Hepatocyte (in vitro differentiated cells): Measurements from ENCODE around the gene TSPYL4. TPM values are rescaled to one million over a fixed set of nuclear protein-coding genes. Genes with fewer than 3 reads are reported as not detected.

Source experiments
- DNase-seq: peaks from one replicate; pipeline ENCODE4 v3.0.0-alpha.2; 2016; ENCODE audit warnings: low spot score
- H2AFZ ChIP-seq: fragments of 200-600 bp; sonication (generic); 2 replicates; pipeline ENCODE4 v1.6.0; 2016; ENCODE audit warnings: antibody characterized with exemption, mild to moderate bottlenecking
- H3K27ac ChIP-seq: fragments of 200-600 bp; sonication (generic); 2 replicates; pipeline ENCODE4 v1.5.1; 2016; ENCODE audit warnings: mild to moderate bottlenecking
- H3K27me3 ChIP-seq: fragments of 200-600 bp; sonication (generic); 2 replicates; pipeline ENCODE4 v1.6.1; 2016
- H3K36me3 ChIP-seq: fragments of 200-600 bp; sonication (generic); replicated peaks from 2 replicates; pipeline ENCODE4 v1.5.1; 2016; ENCODE audit warnings: low read depth; ENCODE audit not compliant: insufficient read depth
- H3K4me1 ChIP-seq: fragments of 200-600 bp; sonication (generic); 2 replicates; pipeline ENCODE4 v1.5.1; 2016; ENCODE audit warnings: mild to moderate bottlenecking, moderate library complexity; ENCODE audit not compliant: insufficient read depth
- H3K4me2 ChIP-seq: fragments of 200-600 bp; sonication (generic); 2 replicates; pipeline ENCODE4 v1.6.0; 2016
- H3K4me3 ChIP-seq: fragments of 200-600 bp; sonication (generic); 2 replicates; pipeline ENCODE4 v1.5.1; 2016; ENCODE audit warnings: mild to moderate bottlenecking
- H3K79me2 ChIP-seq: fragments of 200-600 bp; sonication (generic); 2 replicates; pipeline ENCODE4 v1.6.0; 2017; ENCODE audit warnings: mild to moderate bottlenecking
- H3K9me2 ChIP-seq: fragments of 200-600 bp; sonication (generic); replicated peaks from 2 replicates; pipeline ENCODE4 v1.6.0; 2017; ENCODE audit warnings: mild to moderate bottlenecking; ENCODE audit not compliant: insufficient read depth
- H3K9me3 ChIP-seq: fragments of 200-600 bp; sonication (generic); 2 replicates; pipeline ENCODE4 v1.5.1; 2016; ENCODE audit warnings: low read depth, mild to moderate bottlenecking
- H4K20me1 ChIP-seq: fragments of 200-600 bp; sonication (generic); 2 replicates; pipeline ENCODE4 v1.6.0; 2016; ENCODE audit warnings: mild to moderate bottlenecking; ENCODE audit not compliant: insufficient read depth, poor library complexity, severe bottlenecking
- CTCF ChIP-seq: fragments of 200-600 bp; sonication (generic); IDR thresholded peaks from 2 replicates; pipeline ENCODE4 v1.5.1; 2016; ENCODE audit warnings: antibody characterized with exemption, mild to moderate bottlenecking; ENCODE audit not compliant: poor library complexity
- EZH2 ChIP-seq: fragments of 200-600 bp; sonication (generic); IDR thresholded peaks from 2 replicates; pipeline ENCODE4 v1.6.1; 2016; ENCODE audit warnings: antibody characterized with exemption, mild to moderate bottlenecking, borderline replicate concordance
- EZH2phosphoT487 ChIP-seq: fragments of 200-600 bp; sonication (generic); IDR thresholded peaks from one replicate; pipeline ENCODE4 v1.6.1; 2018; ENCODE audit warnings: antibody characterized with exemption, mild to moderate bottlenecking, low read depth, moderate library complexity; ENCODE audit not compliant: unreplicated experiment, severe bottlenecking
- WGBS: methylation state at CpG from one replicate; pipeline ENCODE4 v1.1.6; 2016; ENCODE audit warnings: low lambda C conversion rate; ENCODE audit errors: missing lambda C conversion rate; 5-methylcytosine and 5-hydroxymethylcytosine counted together
- polyA plus RNA-seq: library from polyadenylated mRNA; unstranded; fragments of >200 nt; fragmentation: Nextera tagmentation; extraction: Ambion mirVana; gene quantifications from 2 replicates; pipeline ENCODE4 v1.2.1, GENCODE V29; 2016
- total RNA-seq: library from RNA; depleted of rRNA; stranded (reverse); fragments of >200 nt; gene quantifications from 2 replicates; pipeline ENCODE4 v1.2.3, GENCODE V29; 2014

TSPYL4 gene
- total and polyA plus RNA-seq, 2 experiments from 2014 or later: 11.9 to 25.3 TPM

- Histone ChIP-seq H3K4me2 (no peak overlapping the region), H3K4me3 (no peak overlapping the region), H3K36me3 (no peaks in the 10 kb centered on the region), H3K79me2 (peaks cover 38% of the 10 kb centered on the region), H2AFZ (no peak overlapping the region), H3K27me3 (no peaks in the 10 kb centered on the region), H3K27ac (no peak overlapping the region), H3K9me2 (no peaks in the 10 kb centered on the region), H3K4me1 (peaks cover 22% of the 10 kb centered on the region), H3K9me3 (no peaks in the 10 kb centered on the region), H4K20me1 (no peaks in the 10 kb centered on the region)
- no peak for DNase-seq
- TF ChIP-seq EZH2 (no peak), EZH2phosphoT487 (no peak), CTCF (no peak)
These were observed 6.6 kb downstream of the TSPYL4 start for GRCh38 chr6:116247285-116247684.

- H3K79me2 ChIP-seq: peaks cover 27% of the 10 kb centered on the region
- H2AFZ ChIP-seq: no peak overlapping the region
- no peak for TF ChIP-seq EZH2
- no peak for TF ChIP-seq EZH2phosphoT487
- no peak for TF ChIP-seq CTCF
- no peaks in the 10 kb centered on the region for H4K20me1 ChIP-seq
- no peaks in the 10 kb centered on the region for H3K9me3 ChIP-seq
- no peak overlapping the region for H3K4me2 ChIP-seq
- H3K4me3 ChIP-seq: no peak overlapping the region
- no peaks in the 10 kb centered on the region for H3K27me3 ChIP-seq
- no peak overlapping the region for H3K27ac ChIP-seq
- no peak for DNase-seq
- H3K4me1 ChIP-seq: peaks cover 12% of the 10 kb centered on the region
- WGBS: 82% methylated on average over 4 of the region's 4 CpGs
- H3K36me3 ChIP-seq: no peaks in the 10 kb centered on the region
- H3K9me2 ChIP-seq: no peaks in the 10 kb centered on the region
These were observed 7.8 kb downstream of the TSPYL4 start for GRCh38 chr6:116246089-116246488.

- WGBS: 64% methylated on average over 4 of the region's 4 CpGs
- H2AFZ ChIP-seq: no peak overlapping the region
- peak; percentile 37 for DNase-seq
- TF ChIP-seq CTCF: no peak
- H3K4me3 ChIP-seq: no peak overlapping the region
- H3K4me2 ChIP-seq: no peak overlapping the region
- no peaks in the 10 kb centered on the region for H3K27me3 ChIP-seq
- peaks cover 10% of the 10 kb centered on the region for H3K79me2 ChIP-seq
- H3K4me1 ChIP-seq: peaks cover 4% of the 10 kb centered on the region
- H4K20me1 ChIP-seq: no peaks in the 10 kb centered on the region
- H3K9me2 ChIP-seq: no peaks in the 10 kb centered on the region
- H3K36me3 ChIP-seq: no peaks in the 10 kb centered on the region
- H3K9me3 ChIP-seq: no peaks in the 10 kb centered on the region
- peak overlapping the region; percentile 33 for H3K27ac ChIP-seq
These were observed 9.6 kb downstream of the TSPYL4 start for GRCh38 chr6:116244284-116244683.

- no peaks in the 10 kb centered on the region for H3K36me3 ChIP-seq
- no peak for DNase-seq
- no peak overlapping the region for H3K27ac ChIP-seq
- H3K27me3 ChIP-seq: no peaks in the 10 kb centered on the region
- no peaks in the 10 kb centered on the region for H3K9me2 ChIP-seq
- no peak overlapping the region for H3K4me3 ChIP-seq
- TF ChIP-seq CTCF: no peak
- TF ChIP-seq EZH2phosphoT487: no peak
- TF ChIP-seq EZH2: no peak
- 98% methylated on average over 1 of the region's 1 CpG for WGBS
- peaks cover 4% of the 10 kb centered on the region for H3K4me1 ChIP-seq
- H4K20me1 ChIP-seq: no peaks in the 10 kb centered on the region
- H3K9me3 ChIP-seq: no peaks in the 10 kb centered on the region
- no peak overlapping the region for H3K4me2 ChIP-seq
- H3K79me2 ChIP-seq: no peaks in the 10 kb centered on the region
- H2AFZ ChIP-seq: no peak overlapping the region
These were observed 14.0 kb downstream of the TSPYL4 start for GRCh38 chr6:116239856-116240255.
